ENCODE data around the gene ENC1. TPM values are rescaled to one million over a fixed set of nuclear protein-coding genes. Genes with fewer than 3 reads are reported as not detected.

The ENC1 gene
- total RNA-seq, 4 donors from 2014 or later = 7.8 to 22.1 (median 12.9) TPM

DNA sequence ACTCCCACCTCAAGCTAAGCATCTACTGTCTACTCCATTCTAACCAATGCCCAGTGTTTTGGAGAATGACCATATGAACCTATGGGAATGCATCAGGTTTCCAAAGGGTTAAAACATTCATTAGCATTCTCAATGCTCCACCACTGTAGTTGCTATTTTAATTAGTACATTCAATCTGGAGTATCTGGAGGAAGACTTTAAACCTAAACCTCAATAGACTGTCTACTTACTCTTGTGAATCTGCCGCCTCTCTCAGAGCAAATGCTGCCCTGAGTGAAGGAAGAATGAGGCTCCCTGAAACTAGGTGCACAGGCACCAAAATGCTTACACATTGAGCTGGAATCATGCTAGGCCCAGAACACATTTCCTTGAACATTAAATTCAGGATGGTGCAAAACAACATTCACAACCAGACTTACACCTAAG, 2.0 kb downstream of the ENC1 start:
- TF ChIP-seq, protein P1, sequence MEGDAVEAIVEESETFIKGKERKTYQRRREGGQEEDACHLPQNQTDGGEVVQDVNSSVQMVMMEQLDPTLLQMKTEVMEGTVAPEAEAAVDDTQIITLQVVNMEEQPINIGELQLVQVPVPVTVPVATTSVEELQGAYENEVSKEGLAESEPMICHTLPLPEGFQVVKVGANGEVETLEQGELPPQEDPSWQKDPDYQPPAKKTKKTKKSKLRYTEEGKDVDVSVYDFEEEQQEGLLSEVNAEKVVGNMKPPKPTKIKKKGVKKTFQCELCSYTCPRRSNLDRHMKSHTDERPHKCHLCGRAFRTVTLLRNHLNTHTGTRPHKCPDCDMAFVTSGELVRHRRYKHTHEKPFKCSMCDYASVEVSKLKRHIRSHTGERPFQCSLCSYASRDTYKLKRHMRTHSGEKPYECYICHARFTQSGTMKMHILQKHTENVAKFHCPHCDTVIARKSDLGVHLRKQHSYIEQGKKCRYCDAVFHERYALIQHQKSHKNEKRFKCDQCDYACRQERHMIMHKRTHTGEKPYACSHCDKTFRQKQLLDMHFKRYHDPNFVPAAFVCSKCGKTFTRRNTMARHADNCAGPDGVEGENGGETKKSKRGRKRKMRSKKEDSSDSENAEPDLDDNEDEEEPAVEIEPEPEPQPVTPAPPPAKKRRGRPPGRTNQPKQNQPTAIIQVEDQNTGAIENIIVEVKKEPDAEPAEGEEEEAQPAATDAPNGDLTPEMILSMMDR (IDR thresholded peaks at IDR 0.05) = no peak
- ATAC-seq (ENCODE audit: low FRiP score) = no peak
- DNase-seq (ENCODE audit: low spot score) = no peak

DNA sequence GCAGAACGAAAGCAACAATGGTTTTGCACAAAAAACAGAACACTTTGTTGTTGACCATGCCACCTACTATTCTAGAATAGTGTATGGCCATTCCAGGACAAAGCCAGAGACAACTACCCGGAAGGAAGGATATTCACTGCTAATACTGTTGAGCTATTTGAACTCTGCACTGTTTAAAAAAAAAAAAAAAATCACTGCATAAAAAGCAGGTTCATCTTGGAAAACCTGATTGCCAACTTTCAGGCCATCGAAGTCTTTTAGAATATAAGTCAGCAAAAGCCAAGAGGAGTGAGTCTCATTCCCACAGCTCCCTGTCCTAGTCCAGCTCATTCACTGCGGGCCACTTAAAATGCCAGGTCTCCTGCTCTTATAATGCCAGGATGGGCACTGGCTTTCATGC, 4.0 kb downstream of the ENC1 start:
- no peak for DNase-seq (ENCODE audit: low spot score)
- TF ChIP-seq, protein P1 (IDR thresholded peaks at IDR 0.05) = no peak
- no peak for ATAC-seq (ENCODE audit: low FRiP score)

DNA sequence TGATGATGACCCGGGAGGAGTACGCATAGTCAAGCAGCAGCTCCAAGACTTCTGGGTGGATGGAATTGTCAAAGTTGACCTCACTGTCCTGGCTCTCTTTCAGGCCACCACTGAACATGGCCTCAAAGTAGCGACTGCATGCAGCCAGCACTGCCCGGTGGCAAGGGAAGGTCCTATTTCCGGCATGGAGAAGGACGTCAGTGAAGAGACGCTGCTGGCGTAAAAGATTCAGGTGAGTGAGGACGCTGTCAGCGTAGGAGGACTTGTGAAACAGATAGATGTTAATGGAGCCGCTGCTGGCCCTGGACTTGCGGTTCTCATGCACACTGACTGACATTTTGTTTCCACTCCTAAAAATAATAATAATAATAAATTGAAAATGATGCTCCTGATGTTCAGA, 4.4 kb downstream of the ENC1 start:
- no peak for DNase-seq (ENCODE audit: low spot score)
- TF ChIP-seq, protein P1 (IDR thresholded peaks at IDR 0.05) = no peak
- no peak for ATAC-seq (ENCODE audit: low FRiP score)

DNA sequence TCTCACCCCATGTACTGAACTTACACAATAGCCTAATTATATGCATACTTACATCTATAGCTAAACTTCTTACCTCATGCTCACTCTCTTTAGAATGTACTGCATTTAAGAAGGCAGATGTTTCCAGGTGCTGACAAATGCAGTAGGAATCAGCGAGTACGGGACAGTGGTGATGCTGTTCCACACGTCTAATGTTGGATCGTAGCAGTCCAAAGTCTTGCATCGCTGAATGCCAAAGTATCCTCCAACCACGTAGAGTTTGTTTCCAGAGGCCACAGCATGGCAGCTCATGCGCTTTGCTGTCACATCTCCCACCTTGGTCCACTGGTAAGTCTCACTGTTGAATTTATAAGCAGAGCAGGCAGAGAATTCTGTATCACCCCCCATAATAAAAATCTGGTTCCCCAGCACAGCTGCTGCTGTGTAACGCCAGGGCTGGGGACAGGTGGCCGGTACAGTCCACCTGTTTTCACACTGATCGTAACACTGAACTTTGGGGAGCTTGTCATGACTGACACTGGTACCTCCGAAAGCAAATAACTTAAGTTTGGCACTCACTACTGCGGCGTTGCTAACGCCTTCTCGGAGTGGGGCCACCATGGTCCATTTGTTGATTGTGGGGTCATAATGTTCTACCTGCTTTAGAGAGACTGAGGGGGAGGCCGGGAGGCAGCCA, 5.8 kb downstream of the ENC1 start:
- TF ChIP-seq, protein P1 (IDR thresholded peaks at IDR 0.05) = no peak
- no peak for ATAC-seq (ENCODE audit: low FRiP score)
- no peak for DNase-seq (ENCODE audit: low spot score)

DNA sequence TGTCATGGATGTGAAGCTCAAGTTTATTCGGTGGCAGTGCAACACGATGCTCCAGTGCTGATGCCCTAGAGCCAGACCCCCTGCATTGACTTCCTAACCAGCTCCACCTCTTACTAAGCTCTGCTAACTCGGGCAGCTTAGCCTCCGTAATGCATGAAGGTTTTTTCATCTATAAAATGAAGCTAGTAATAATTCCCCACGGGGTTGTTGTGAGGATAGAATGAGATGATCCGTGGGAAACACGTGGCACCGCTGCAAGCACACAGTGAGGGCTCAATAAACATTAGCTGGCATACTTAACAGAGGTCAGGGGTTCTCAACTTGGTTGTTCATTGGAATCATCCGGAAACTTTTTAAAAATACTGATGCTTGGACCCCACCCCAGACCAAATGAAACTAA, 6.8 kb downstream of the ENC1 start:
- ATAC-seq (ENCODE audit: low FRiP score) (no peak), DNase-seq (ENCODE audit: low spot score) (no peak)
- TF ChIP-seq, protein P1 (IDR thresholded peaks at IDR 0.05) = no peak

DNA sequence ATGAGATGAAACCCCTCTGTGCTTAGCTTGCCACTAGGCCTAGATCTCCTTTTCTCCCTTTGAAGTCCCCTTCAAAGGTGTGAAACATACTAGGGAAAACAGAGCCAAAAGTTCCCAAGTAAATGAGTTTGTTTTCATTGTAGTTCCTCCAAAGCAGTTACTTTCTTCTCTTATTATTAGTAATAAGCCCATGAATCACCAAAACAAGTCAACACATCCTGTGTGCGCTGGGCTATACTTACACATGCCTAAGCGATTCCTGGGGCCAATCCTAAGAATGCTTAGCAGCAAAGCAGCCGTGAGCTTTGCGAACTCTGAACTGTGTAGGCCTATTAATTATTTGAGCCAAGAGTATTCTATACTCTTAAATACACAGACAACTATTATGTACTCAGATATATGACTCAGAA, 7.6 kb downstream of the ENC1 start:
- no peak for ATAC-seq (ENCODE audit: low FRiP score)
- TF ChIP-seq, protein P1 (IDR thresholded peaks at IDR 0.05) = no peak
- DNase-seq (ENCODE audit: low spot score) = no peak
